ENCODE measurements around the gene BMF.

- TF ChIP-seq CTCF (IDR thresholded peaks at IDR 0.05; ENCODE audit: insufficient read depth, low read length) (no peak), POLR2AphosphoS5 (IDR thresholded peaks at IDR 0.05; ENCODE audit: low read depth) (peak; percentile 83)
Observed at GRCh38 chr15:40115670-40116093, 7.0 kb upstream of the BMF start.
